ENCODE data around the gene MGMT.

MGMT gene

GRCh38 chr10:129697463-129698247 lies 230.6 kb downstream of the MGMT start:
- in situ Hi-C loops (cut with HindIII; ENCODE audit: low sequenced_read_pairs), result no loop called here
- no peak for TF ChIP-seq CTCF (IDR thresholded peaks at IDR 0.05; ENCODE audit: low read depth, low read length, missing control alignments)
- no peak overlapping the region for H3K4me3 ChIP-seq (ENCODE audit: low read depth, low read length)
- DNase-seq (ENCODE audit: low read depth), result no peak

- in situ Hi-C loops (cut with HindIII; ENCODE audit: low sequenced_read_pairs), result no loop called here
- no peak for DNase-seq (ENCODE audit: low read depth)
- H3K4me3 ChIP-seq (ENCODE audit: low read depth, low read length), result no peak overlapping the region
- no peak for TF ChIP-seq CTCF (IDR thresholded peaks at IDR 0.05; ENCODE audit: low read depth, low read length, missing control alignments)
Measured at GRCh38 chr10:129699722-129700340, 232.8 kb downstream of the MGMT start.

GRCh38 chr10:129702605-129703004 lies 235.6 kb downstream of the MGMT start:
- no peak for TF ChIP-seq CTCF (IDR thresholded peaks at IDR 0.05; ENCODE audit: low read depth, low read length, missing control alignments)
- in situ Hi-C loops (cut with HindIII; ENCODE audit: low sequenced_read_pairs), result no loop called here
- DNase-seq (ENCODE audit: low read depth), result no peak
- H3K4me3 ChIP-seq (ENCODE audit: low read depth, low read length), result no peak overlapping the region

GRCh38 chr10:129703287-129704137 lies 236.5 kb downstream of the MGMT start:
- H3K4me3 ChIP-seq (ENCODE audit: low read depth, low read length), result no peak overlapping the region
- in situ Hi-C loops (cut with HindIII; ENCODE audit: low sequenced_read_pairs), result no loop called here
- no peak for DNase-seq (ENCODE audit: low read depth)
- TF ChIP-seq CTCF (IDR thresholded peaks at IDR 0.05; ENCODE audit: low read depth, low read length, missing control alignments), result no peak

GRCh38 chr10:129704225-129704624 lies 237.2 kb downstream of the MGMT start:
- H3K4me3 ChIP-seq (ENCODE audit: low read depth, low read length), result no peak overlapping the region
- no peak for TF ChIP-seq CTCF (IDR thresholded peaks at IDR 0.05; ENCODE audit: low read depth, low read length, missing control alignments)
- in situ Hi-C loops (cut with HindIII; ENCODE audit: low sequenced_read_pairs), result no loop called here
- DNase-seq (ENCODE audit: low read depth), result no peak

GRCh38 chr10:129704786-129705525 lies 237.9 kb downstream of the MGMT start:
- no peak for DNase-seq (ENCODE audit: low read depth)
- H3K4me3 ChIP-seq (ENCODE audit: low read depth, low read length), result no peak overlapping the region
- TF ChIP-seq CTCF (IDR thresholded peaks at IDR 0.05; ENCODE audit: low read depth, low read length, missing control alignments), result no peak
- in situ Hi-C loops (cut with HindIII; ENCODE audit: low sequenced_read_pairs), result no loop called here
